Ovary (tissue), 9 donors: ENCODE data around the gene EIF2S2. TPM values are rescaled to one million over a fixed set of nuclear protein-coding genes. Genes with fewer than 3 reads are reported as not detected.

ENCODE experiments used
- DNase-seq, 5 donors: peaks; one replicate each; pipeline ENCODE4 v3.0.0-alpha.2; 2019 to 2020
- H3K27ac ChIP-seq, 2 donors: fragments of 200-600 bp; one replicate each; pipeline versions ENCODE4 v1.5.1 to v1.8.0; 2019 to 2022
- H3K27me3 ChIP-seq: fragments of 200-600 bp; one replicate; pipeline ENCODE4 v1.8.0; 2022
- H3K36me3 ChIP-seq: fragments of 200-600 bp; sonication (generic); one replicate; pipeline ENCODE4 v1.5.1; 2019
- H3K4me1 ChIP-seq: one replicate; pipeline ENCODE4 v1.8.1; 2013; ENCODE audit warnings: mild to moderate bottlenecking, moderate library complexity; ENCODE audit not compliant: insufficient read depth
- H3K4me3 ChIP-seq: fragments of 200-600 bp; sonication (generic); one replicate; pipeline ENCODE4 v1.5.1; 2017
- H3K9me3 ChIP-seq, 2 donors: fragments of 200-600 bp in 1 of 2; sonication (generic) in 1 of 2; one replicate each; pipeline versions ENCODE4 v1.5.1 to v1.8.1; 2013 to 2019; ENCODE audit warnings: mild to moderate bottlenecking in 1 of 2, moderate library complexity in 1 of 2
- CTCF ChIP-seq, 3 donors: fragments of 450-650 bp in 2 of 3; fragments of 200-600 bp in 1 of 3; IDR thresholded peaks; one replicate each; pipeline versions ENCODE4 v1.5.1 to v1.8.0; 2016 to 2022; ENCODE audit warnings: antibody characterized with exemption in 3 of 3, mild to moderate bottlenecking in 1 of 3
- EP300 ChIP-seq: sonication (generic); formaldehyde crosslinking; IDR thresholded peaks from one replicate; pipeline ENCODE4 v1.6.1; 2017; ENCODE audit warnings: antibody characterized with exemption
- POLR2A ChIP-seq: fragments of 450-650 bp; IDR thresholded peaks from one replicate; pipeline ENCODE4 v1.6.1; 2017; ENCODE audit warnings: antibody characterized with exemption, mild to moderate bottlenecking, moderate library complexity
- WGBS, 3 donors: extraction: QIAGEN DNeasy Blood & Tissue Kit in 1 of 3; methylation state at CpG; one replicate each; pipeline versions ENCODE4 v1.1.5 to v1.1.7; 2013 to 2017; 5-methylcytosine and 5-hydroxymethylcytosine counted together
- intact Hi-C, 4 donors: fragments of 100-400 bp; cut with DNase I; formaldehyde crosslinking; loops; one replicate each; pipeline versions ENCODE4 v1.11.0 to v1.15.1; 2022 to 2023
- polyA plus RNA-seq, 2 donors: library from polyadenylated mRNA; stranded (reverse); fragments of 200-250 nt in 1 of 2; fragments of 350-450 nt in 1 of 2; fragmentation: Illumina TruSeq in 1 of 2; extraction: RNeasy Lipid Tissue Mini Kit (QIAGEN cat#74804) in 1 of 2; gene quantifications; one replicate each; pipeline ENCODE4 v1.2.3, GENCODE V29; 2013 to 2014
- total RNA-seq, 7 donors: library from RNA; depleted of rRNA in 2 of 7; stranded (reverse); fragments of >200 nt in 2 of 7; fragmentation: NEBNext Ultra II Directional in 3 of 7; extraction: Animal tissue kit (Norgen Biotek cat#: 25700) in 3 of 7; gene quantifications; one replicate each; pipeline versions ENCODE4 v1.1.0 to v1.2.4, GENCODE V29; 2016 to 2023
- donor health status: DM: no; HTN: no; CAD: no; lungs with moderate emphysema.
- donor health status: DM: no; HTN: no; CAD: no.
- donor health status: Bipolar disorder and iron deficiency.
- donor health status: DM: yes; HTN: yes; CAD: no.
- donor health status: DM: no; HTN: no; CAD: no.
- donor health status: DM: yes; HTN: yes; CAD: no.

EIF2S2 gene
- total and polyA plus RNA-seq, 9 donors: 29.1 to 85.8 (median 36.1) TPM

DNA sequence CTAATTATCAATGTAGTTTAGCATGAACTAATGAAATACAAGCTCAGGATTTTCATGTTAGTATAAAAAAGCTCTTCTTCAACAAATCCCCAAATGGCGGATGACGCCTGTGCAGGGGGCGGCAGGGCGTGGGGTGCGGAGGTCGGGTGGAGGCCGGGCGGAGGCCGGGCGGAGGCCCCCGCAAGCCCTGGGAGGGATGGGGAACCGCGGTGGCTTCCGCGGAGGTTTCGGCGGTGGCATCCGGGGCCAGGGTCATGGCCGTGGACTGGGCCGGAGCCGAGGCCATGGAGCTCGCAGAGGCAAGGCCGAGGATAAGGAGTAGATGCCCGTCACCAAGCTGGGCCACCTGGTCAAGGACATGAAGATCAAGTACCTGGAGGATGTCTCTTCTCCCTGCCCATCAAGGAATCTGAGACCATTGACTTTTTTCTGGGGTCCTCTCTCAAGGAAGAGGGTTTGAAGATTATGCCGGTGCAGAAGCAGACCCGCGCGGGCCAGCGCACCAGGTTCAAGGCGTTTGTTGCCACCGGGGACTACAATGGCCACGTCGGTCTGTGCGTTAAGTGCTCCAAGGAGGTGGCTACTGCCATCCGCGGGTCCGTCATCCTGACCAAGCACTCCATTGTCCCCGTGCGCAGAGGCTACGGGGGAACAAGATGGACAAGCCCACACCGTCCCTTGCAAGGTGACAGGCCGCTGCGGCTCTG is 10.4 kb upstream of the EIF2S2 start:
- Histone ChIP-seq H3K4me3 (no peak overlapping the region), H3K4me1 (no peaks in the 10 kb centered on the region), H3K9me3 (no peaks in the 10 kb centered on the region), H3K36me3 (no peaks in the 10 kb centered on the region), H3K27me3 (no peaks in the 10 kb centered on the region), H3K27ac (no peak overlapping the region)
- DNase-seq: no peak
- 89 to 92% (median 91%) methylated on average over 43 of the region's 43 CpGs for WGBS, 3 donors
- intact Hi-C loops: loop anchor here in 1 of 4 donors (10.0 kb wide), 1 partner anchor 258 kb away; no protein-coding TSS in a partner anchor
- no peak for TF ChIP-seq EP300
- no peak for TF ChIP-seq POLR2A
- no peak for TF ChIP-seq CTCF (IDR thresholded peaks at IDR 0.05)

GRCh38 chr20:34120213-34120612 is 8.2 kb upstream of the EIF2S2 start:
- H3K4me3 ChIP-seq: no peak overlapping the region
- H3K27ac ChIP-seq: no peak overlapping the region
- intact Hi-C loops: loop anchor here in 1 of 4 donors (10.0 kb wide), 1 partner anchor 255 kb away; no protein-coding TSS in a partner anchor
- 91 to 98% (median 97%) methylated on average over 2 of the region's 2 CpGs for WGBS, 3 donors
- H3K9me3 ChIP-seq: no peaks in the 10 kb centered on the region
- no peak for DNase-seq
- H3K36me3 ChIP-seq: no peaks in the 10 kb centered on the region
- TF ChIP-seq EP300 (no peak), POLR2A (no peak), CTCF (IDR thresholded peaks at IDR 0.05) (no peak)
- H3K27me3 ChIP-seq: no peaks in the 10 kb centered on the region
- H3K4me1 ChIP-seq: no peaks in the 10 kb centered on the region

DNA sequence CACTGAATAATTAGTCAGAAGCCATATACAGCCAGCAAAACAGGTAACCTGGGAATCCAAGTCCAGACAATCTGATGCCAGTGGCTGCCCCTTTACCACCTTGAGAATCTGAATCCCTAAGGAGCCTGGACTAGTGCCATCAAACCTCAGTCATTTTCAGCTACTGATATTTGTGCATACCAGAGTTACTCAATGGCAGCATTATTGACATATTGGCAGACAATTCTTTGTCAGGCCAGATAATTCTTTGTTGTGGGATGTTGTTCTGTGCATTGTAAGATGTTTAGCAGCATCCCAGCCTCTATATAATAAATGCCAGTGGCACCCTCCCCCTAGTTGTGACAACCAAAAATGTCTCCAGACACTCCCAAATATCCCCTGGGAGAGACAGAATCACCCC is 3.2 kb upstream of the EIF2S2 start:
- Histone ChIP-seq H3K27me3 (no peaks in the 10 kb centered on the region), H3K4me3 (no peak overlapping the region), H3K27ac (no peak overlapping the region), H3K36me3 (no peaks in the 10 kb centered on the region), H3K9me3 (no peaks in the 10 kb centered on the region), H3K4me1 (peaks cover 5% of the 10 kb centered on the region)
- no peak for DNase-seq
- TF ChIP-seq POLR2A (no peak), EP300 (no peak), CTCF (IDR thresholded peaks at IDR 0.05) (no peak)
- intact Hi-C loops: no loop called here

- no peak for TF ChIP-seq EP300
- no peak for TF ChIP-seq POLR2A
- no peak for TF ChIP-seq CTCF (IDR thresholded peaks at IDR 0.05)
- Histone ChIP-seq H3K4me1 (peaks cover 7% of the 10 kb centered on the region), H3K4me3 (no peak overlapping the region), H3K27ac (no peak overlapping the region), H3K36me3 (no peaks in the 10 kb centered on the region), H3K27me3 (no peaks in the 10 kb centered on the region), H3K9me3 (no peaks in the 10 kb centered on the region)
- WGBS, 3 donors: 78 to 85% (median 82%) methylated on average over 4 of the region's 4 CpGs
- DNase-seq: no peak
- intact Hi-C loops: no loop called here
These were observed 2.8 kb upstream of the EIF2S2 start for GRCh38 chr20:34114809-34115208.
